MCF 10A (cell line): ENCODE results near the gene FGF3. TPM values are rescaled to one million over a fixed set of nuclear protein-coding genes. Genes with fewer than 3 reads are reported as not detected.

Source experiments
- total RNA-seq: library from RNA; stranded (reverse); gene quantifications from 2 replicates; pipeline ENCODE4 v1.2.3, GENCODE V29; 2022

Gene FGF3
- total RNA-seq, 1 experiment from 2014 or later = not detected

Other genes with a start within 250 kb of the FGF3 start
- 96.6 and 106 TPM in 2 replicates for gene CCND1, start 178.3 kb downstream of the FGF3 start, total RNA-seq
- 31.5 and 34.2 TPM in 2 replicates for gene LTO1, start 144.1 kb downstream of the FGF3 start, total RNA-seq
- gene FGF19, start 115.4 kb downstream of the FGF3 start, total RNA-seq = not detected in 2 replicates
- not detected in 2 replicates for gene FGF4, start 44.1 kb downstream of the FGF3 start, total RNA-seq